WTC11 (cell line): ENCODE data around the gene TRIM47.

Experiments used
- NFE2L1 ChIP-seq: sonication (generic); formaldehyde crosslinking; IDR thresholded peaks from 2 replicates; pipeline ENCODE4 v1.8.1; 2023; ENCODE audit warnings: missing genetic modification reagents
- TF ChIP-seq, protein P1 (sequence below): fragments of 200-600 bp; IDR thresholded peaks from 2 replicates; pipeline ENCODE4 v1.8.0; 2022; ENCODE audit warnings: antibody characterized with exemption
- TF ChIP-seq, protein P2 (sequence below): sonication (generic); formaldehyde crosslinking; conservative IDR thresholded peaks from 2 replicates; pipeline ENCODE4 v1.8.1; 2022; ENCODE audit warnings: mild to moderate bottlenecking, missing genetic modification reagents

GRCh38 chr17:75840799-75841164 lies 37.6 kb downstream of the TRIM47 start:
- TF ChIP-seq NFE2L1 (CRISPR knock-in tag): no peak
- TF ChIP-seq, protein P1, sequence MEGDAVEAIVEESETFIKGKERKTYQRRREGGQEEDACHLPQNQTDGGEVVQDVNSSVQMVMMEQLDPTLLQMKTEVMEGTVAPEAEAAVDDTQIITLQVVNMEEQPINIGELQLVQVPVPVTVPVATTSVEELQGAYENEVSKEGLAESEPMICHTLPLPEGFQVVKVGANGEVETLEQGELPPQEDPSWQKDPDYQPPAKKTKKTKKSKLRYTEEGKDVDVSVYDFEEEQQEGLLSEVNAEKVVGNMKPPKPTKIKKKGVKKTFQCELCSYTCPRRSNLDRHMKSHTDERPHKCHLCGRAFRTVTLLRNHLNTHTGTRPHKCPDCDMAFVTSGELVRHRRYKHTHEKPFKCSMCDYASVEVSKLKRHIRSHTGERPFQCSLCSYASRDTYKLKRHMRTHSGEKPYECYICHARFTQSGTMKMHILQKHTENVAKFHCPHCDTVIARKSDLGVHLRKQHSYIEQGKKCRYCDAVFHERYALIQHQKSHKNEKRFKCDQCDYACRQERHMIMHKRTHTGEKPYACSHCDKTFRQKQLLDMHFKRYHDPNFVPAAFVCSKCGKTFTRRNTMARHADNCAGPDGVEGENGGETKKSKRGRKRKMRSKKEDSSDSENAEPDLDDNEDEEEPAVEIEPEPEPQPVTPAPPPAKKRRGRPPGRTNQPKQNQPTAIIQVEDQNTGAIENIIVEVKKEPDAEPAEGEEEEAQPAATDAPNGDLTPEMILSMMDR: no peak
- TF ChIP-seq, protein P2, sequence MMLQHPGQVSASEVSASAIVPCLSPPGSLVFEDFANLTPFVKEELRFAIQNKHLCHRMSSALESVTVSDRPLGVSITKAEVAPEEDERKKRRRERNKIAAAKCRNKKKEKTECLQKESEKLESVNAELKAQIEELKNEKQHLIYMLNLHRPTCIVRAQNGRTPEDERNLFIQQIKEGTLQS (CRISPR knock-in tag): no peak
